GM20000 (cell line): ENCODE measurements around the gene DPP10.

ENCODE experiments used
- DNase-seq: peaks from one replicate; pipeline ENCODE4 v3.0.0; 2012; ENCODE audit warnings: low spot score
- TF ChIP-seq, protein P1 (sequence below): IDR thresholded peaks from 2 replicates; pipeline ENCODE4 v1.5.1; 2012; ENCODE audit warnings: mild to moderate bottlenecking, control low read depth; ENCODE audit errors: extremely low read depth, missing control alignments

The DPP10 gene

DNA sequence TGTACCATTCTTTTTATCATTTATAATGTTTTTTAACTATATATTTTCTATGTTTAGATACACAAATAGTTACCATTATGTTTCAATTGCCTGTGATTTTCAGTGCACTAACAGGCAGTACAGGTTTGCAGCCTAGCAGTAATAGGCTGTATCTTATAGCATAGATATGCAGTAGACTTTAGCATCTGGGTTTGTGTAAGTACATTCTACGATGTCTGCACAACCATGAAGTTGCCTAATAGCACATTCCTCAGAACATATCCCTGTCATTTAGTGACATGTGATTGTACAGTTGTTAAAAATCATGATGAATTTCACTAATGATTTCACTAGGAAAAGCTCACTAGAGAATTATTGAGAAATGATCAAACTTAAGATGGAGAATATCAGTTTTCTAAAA, 884.6 kb downstream of the DPP10 start:
- TF ChIP-seq, protein P1, sequence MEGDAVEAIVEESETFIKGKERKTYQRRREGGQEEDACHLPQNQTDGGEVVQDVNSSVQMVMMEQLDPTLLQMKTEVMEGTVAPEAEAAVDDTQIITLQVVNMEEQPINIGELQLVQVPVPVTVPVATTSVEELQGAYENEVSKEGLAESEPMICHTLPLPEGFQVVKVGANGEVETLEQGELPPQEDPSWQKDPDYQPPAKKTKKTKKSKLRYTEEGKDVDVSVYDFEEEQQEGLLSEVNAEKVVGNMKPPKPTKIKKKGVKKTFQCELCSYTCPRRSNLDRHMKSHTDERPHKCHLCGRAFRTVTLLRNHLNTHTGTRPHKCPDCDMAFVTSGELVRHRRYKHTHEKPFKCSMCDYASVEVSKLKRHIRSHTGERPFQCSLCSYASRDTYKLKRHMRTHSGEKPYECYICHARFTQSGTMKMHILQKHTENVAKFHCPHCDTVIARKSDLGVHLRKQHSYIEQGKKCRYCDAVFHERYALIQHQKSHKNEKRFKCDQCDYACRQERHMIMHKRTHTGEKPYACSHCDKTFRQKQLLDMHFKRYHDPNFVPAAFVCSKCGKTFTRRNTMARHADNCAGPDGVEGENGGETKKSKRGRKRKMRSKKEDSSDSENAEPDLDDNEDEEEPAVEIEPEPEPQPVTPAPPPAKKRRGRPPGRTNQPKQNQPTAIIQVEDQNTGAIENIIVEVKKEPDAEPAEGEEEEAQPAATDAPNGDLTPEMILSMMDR = no peak
- no peak for DNase-seq

DNA sequence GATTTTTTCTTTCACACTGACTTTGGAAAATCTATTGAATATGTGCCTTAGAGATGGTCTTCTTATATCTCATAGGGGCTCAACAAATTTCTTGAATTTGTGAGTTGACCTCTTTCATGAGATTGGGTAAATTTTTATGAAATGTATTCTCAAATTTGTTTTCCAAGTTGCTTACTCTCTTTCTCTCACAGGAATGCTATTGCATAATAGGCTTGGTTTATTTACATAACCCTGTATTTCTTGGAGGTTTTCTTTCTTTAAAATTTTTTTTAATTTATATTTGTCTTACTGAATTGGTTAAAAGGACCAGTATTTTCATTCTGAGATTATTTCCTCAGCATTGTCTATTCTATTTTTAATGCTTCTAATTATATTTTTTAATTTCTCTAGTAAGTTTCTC, 917.1 kb downstream of the DPP10 start:
- DNase-seq = no peak
- TF ChIP-seq, protein P1 = no peak

- TF ChIP-seq, protein P1 = no peak
- DNase-seq = no peak
Observed at GRCh38 chr2:115364093-115364492, 921.7 kb downstream of the DPP10 start.

- no peak for DNase-seq
- TF ChIP-seq, protein P1 = no peak
Observed at GRCh38 chr2:115369400-115369799, 927.0 kb downstream of the DPP10 start.

DNA sequence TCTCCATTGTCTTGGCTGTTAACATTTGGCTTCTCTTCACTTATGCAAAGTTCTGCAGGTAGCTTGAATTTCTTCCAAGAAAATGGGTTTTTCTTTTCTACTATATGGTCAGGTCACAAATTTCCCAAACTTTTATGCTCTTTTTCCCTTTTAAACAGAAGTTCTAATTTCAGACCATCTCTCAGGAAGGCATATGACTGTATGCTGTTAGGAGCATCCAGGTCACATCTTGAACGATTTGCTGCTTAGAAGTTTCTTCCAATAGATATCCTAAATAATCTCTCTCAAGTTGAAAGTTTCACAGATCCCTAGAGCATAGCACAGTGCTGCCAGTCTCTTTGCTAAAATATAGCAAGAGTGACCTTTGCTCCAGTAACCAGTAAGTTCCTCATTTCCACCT, 932.5 kb downstream of the DPP10 start:
- no peak for DNase-seq
- TF ChIP-seq, protein P1 = no peak

- DNase-seq = no peak
- TF ChIP-seq, protein P1 = no peak
Observed at GRCh38 chr2:115384399-115384798, 942.0 kb downstream of the DPP10 start.

GRCh38 chr2:115386465-115386864, 944.0 kb downstream of the DPP10 start:
- no peak for DNase-seq
- TF ChIP-seq, protein P1 = no peak

GRCh38 chr2:115389024-115389423, 946.6 kb downstream of the DPP10 start:
- TF ChIP-seq, protein P1 = no peak
- no peak for DNase-seq
